Neural cell (in vitro differentiated cells): ENCODE measurements around the gene HNRNPLL. TPM values are rescaled to one million over a fixed set of nuclear protein-coding genes. Genes with fewer than 3 reads are reported as not detected.

Experiments used
- H2AFZ ChIP-seq: fragments of 200-600, 300-800 bp; sonication (generic), shearing (Covaris generic); 2 replicates; pipeline ENCODE4 v1.6.0; 2014; ENCODE audit warnings: low read depth, mild to moderate bottlenecking, antibody characterized with exemption, low read length, moderate library complexity
- H3F3A ChIP-seq: fragments of 200-600 bp; shearing (Covaris generic); 2 replicates; pipeline ENCODE4 v1.6.1; 2016; ENCODE audit warnings: mild to moderate bottlenecking, moderate library complexity, mixed read lengths, antibody characterized with exemption, low read length; ENCODE audit not compliant: insufficient read depth, poor library complexity, severe bottlenecking
- H3K27ac ChIP-seq: fragments of 200-600, 300-800 bp; sonication (generic), shearing (Covaris generic); 2 replicates; pipeline ENCODE4 v1.5.1; 2014; ENCODE audit warnings: mild to moderate bottlenecking, low read length, moderate library complexity
- H3K27me3 ChIP-seq: fragments of 300-800, 200-600 bp; sonication (generic), shearing (Covaris generic); 2 replicates; pipeline ENCODE4 v1.6.0; 2014; ENCODE audit warnings: mild to moderate bottlenecking, low read depth, low read length, moderate library complexity; ENCODE audit not compliant: insufficient read depth
- H3K36me3 ChIP-seq: fragments of 300-800, 200-600 bp; sonication (generic), shearing (Covaris generic); 2 replicates; pipeline ENCODE4 v1.5.1; 2014; ENCODE audit warnings: mild to moderate bottlenecking, antibody characterized with exemption, low read length, moderate library complexity; ENCODE audit not compliant: insufficient read depth
- H3K4me2 ChIP-seq: fragments of 300-800, 200-600 bp; sonication (generic), shearing (Covaris generic); 2 replicates; pipeline ENCODE4 v1.6.0; 2014; ENCODE audit warnings: mild to moderate bottlenecking, low read length
- H3K4me3 ChIP-seq: fragments of 300-800, 200-600 bp; sonication (generic), shearing (Covaris generic); 2 replicates; pipeline ENCODE4 v1.5.1; 2014; ENCODE audit warnings: mild to moderate bottlenecking, low read length, moderate library complexity
- H3K79me2 ChIP-seq: fragments of 200-600 bp; shearing (Covaris generic); replicated peaks from 2 replicates; pipeline ENCODE4 v1.6.0; 2014; ENCODE audit warnings: mild to moderate bottlenecking, low read length, moderate library complexity; ENCODE audit not compliant: insufficient read depth
- H3K9ac ChIP-seq: fragments of 300-800, 200-600 bp; sonication (generic), shearing (Covaris generic); 2 replicates; pipeline ENCODE4 v1.6.1; 2016; ENCODE audit warnings: mild to moderate bottlenecking, low read length, mixed read lengths
- H3K9me2 ChIP-seq: fragments of 200-600 bp; shearing (Covaris generic); 2 replicates; pipeline ENCODE4 v1.6.1; 2016; ENCODE audit warnings: mild to moderate bottlenecking, low read length, mixed read lengths; ENCODE audit not compliant: insufficient read depth
- H3K9me3 ChIP-seq: fragments of 200-600, 300-800 bp; sonication (generic), shearing (Covaris generic); 2 replicates; pipeline ENCODE4 v1.6.1; 2016; ENCODE audit warnings: mild to moderate bottlenecking, mixed run types, low read length, moderate library complexity, mixed read lengths
- H4K20me1 ChIP-seq: fragments of 200-600 bp; shearing (Covaris generic); 2 replicates; pipeline ENCODE4 v1.6.1; 2016; ENCODE audit warnings: mild to moderate bottlenecking, mixed run types; ENCODE audit not compliant: insufficient read depth
- EP300 ChIP-seq: fragments of 450-650 bp; conservative IDR thresholded peaks from 2 replicates; pipeline ENCODE4 v1.6.1; 2014; ENCODE audit warnings: antibody characterized with exemption, mild to moderate bottlenecking, moderate library complexity; ENCODE audit not compliant: poor library complexity, severe bottlenecking
- EZH2 ChIP-seq: fragments of 200-600, 300-800 bp; shearing (Covaris generic), sonication (generic); IDR thresholded peaks from 2 replicates; pipeline ENCODE4 v1.6.1; 2014; ENCODE audit warnings: antibody characterized with exemption, low read length, borderline replicate concordance, mild to moderate bottlenecking; ENCODE audit not compliant: insufficient read depth, poor library complexity, severe bottlenecking
- MXI1 ChIP-seq: fragments of 450-650 bp; conservative IDR thresholded peaks from 2 replicates; pipeline ENCODE4 v1.6.1; 2014; ENCODE audit warnings: antibody characterized with exemption, mild to moderate bottlenecking; ENCODE audit not compliant: poor library complexity, severe bottlenecking
- POLR2AphosphoS5 ChIP-seq: IDR thresholded peaks from 2 replicates; pipeline ENCODE4 v1.6.1; 2012
- RAD21 ChIP-seq: fragments of 450-650 bp; conservative IDR thresholded peaks from 2 replicates; pipeline ENCODE4 v1.6.1; 2014; ENCODE audit warnings: antibody characterized with exemption, mild to moderate bottlenecking, moderate library complexity
- SMC3 ChIP-seq: fragments of 450-650 bp; conservative IDR thresholded peaks from 2 replicates; pipeline ENCODE4 v1.6.1; 2014; ENCODE audit warnings: antibody characterized with exemption, mild to moderate bottlenecking, moderate library complexity; ENCODE audit not compliant: poor library complexity
- TAF1 ChIP-seq: IDR thresholded peaks from 2 replicates; pipeline ENCODE4 v1.6.1; 2012; ENCODE audit warnings: low read depth
- polyA plus RNA-seq: library from polyadenylated mRNA; depleted of rRNA; stranded (reverse); fragments of >200 nt; gene quantifications from 2 replicates; pipeline ENCODE4 v1.2.3, GENCODE V29; 2014
- TF ChIP-seq, protein P1 (sequence below): IDR thresholded peaks from 2 replicates; pipeline ENCODE4 v1.6.1; 2012; ENCODE audit warnings: borderline replicate concordance
- TF ChIP-seq, protein P2 (sequence below): fragments of 450-650 bp; IDR thresholded peaks from 2 replicates; pipeline ENCODE4 v1.5.1; 2014; ENCODE audit warnings: antibody characterized with exemption, mild to moderate bottlenecking, moderate library complexity; ENCODE audit not compliant: poor library complexity, severe bottlenecking

HNRNPLL gene
- polyA plus RNA-seq, 1 donor from 2014 or later, result 63.5 TPM

DNA sequence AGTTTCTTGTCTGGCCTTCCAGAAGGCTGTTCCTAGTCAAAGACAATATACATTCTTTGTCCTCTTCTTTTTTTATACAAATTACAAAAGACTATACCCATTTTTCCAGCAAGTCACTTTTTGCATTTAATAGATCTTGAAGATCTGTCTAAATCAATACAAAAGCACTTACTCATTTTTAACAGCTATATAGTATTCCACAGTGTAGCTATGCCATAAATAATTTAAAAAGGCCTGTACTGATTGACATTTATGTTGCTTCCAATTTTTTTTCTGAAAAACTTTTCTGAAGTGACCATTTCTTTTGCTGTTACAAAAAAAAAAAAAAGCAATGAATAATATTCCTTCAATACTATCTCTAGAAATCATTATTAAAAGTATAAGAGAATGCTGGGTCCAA, 30.3 kb upstream of the HNRNPLL start:
- Histone ChIP-seq H3K4me2 (no peak overlapping the region), H2AFZ (no peak overlapping the region), H3K9me2 (no peaks in the 10 kb centered on the region), H3F3A (no peaks in the 10 kb centered on the region), H3K27ac (no peak overlapping the region), H4K20me1 (no peaks in the 10 kb centered on the region), H3K27me3 (no peaks in the 10 kb centered on the region), H3K9ac (no peak overlapping the region), H3K9me3 (no peaks in the 10 kb centered on the region), H3K79me2 (no peaks in the 10 kb centered on the region), H3K4me3 (no peak overlapping the region), H3K36me3 (no peaks in the 10 kb centered on the region)
- TF ChIP-seq SMC3, result no peak
- TF ChIP-seq MXI1, result no peak
- TF ChIP-seq POLR2AphosphoS5, result no peak
- no peak for TF ChIP-seq EZH2
- TF ChIP-seq, protein P1, sequence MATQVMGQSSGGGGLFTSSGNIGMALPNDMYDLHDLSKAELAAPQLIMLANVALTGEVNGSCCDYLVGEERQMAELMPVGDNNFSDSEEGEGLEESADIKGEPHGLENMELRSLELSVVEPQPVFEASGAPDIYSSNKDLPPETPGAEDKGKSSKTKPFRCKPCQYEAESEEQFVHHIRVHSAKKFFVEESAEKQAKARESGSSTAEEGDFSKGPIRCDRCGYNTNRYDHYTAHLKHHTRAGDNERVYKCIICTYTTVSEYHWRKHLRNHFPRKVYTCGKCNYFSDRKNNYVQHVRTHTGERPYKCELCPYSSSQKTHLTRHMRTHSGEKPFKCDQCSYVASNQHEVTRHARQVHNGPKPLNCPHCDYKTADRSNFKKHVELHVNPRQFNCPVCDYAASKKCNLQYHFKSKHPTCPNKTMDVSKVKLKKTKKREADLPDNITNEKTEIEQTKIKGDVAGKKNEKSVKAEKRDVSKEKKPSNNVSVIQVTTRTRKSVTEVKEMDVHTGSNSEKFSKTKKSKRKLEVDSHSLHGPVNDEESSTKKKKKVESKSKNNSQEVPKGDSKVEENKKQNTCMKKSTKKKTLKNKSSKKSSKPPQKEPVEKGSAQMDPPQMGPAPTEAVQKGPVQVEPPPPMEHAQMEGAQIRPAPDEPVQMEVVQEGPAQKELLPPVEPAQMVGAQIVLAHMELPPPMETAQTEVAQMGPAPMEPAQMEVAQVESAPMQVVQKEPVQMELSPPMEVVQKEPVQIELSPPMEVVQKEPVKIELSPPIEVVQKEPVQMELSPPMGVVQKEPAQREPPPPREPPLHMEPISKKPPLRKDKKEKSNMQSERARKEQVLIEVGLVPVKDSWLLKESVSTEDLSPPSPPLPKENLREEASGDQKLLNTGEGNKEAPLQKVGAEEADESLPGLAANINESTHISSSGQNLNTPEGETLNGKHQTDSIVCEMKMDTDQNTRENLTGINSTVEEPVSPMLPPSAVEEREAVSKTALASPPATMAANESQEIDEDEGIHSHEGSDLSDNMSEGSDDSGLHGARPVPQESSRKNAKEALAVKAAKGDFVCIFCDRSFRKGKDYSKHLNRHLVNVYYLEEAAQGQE, result no peak
- no peak for TF ChIP-seq RAD21
- no peak for TF ChIP-seq EP300
- no peak for TF ChIP-seq TAF1

DNA sequence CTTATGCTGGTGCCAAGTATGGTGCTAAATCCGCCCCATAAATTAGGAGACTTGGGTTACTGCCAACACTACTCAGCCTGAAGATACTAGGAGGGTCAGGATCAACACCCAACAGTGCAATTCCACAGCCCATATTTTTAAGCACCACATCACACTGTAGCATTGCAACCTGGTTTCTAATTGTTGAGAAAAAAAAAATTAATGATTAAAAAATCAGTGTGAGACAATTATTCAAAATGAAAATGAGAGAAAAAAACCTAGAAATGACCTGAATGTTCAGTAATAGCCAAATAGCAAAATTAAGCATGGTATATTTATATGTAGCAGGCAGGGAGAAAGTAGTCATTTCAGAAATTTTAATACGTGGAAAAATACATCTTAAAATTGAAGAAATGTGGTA, 29.2 kb upstream of the HNRNPLL start:
- Histone ChIP-seq H2AFZ (no peak overlapping the region), H3K9me3 (no peaks in the 10 kb centered on the region), H4K20me1 (no peaks in the 10 kb centered on the region), H3K9me2 (no peaks in the 10 kb centered on the region), H3K27ac (no peak overlapping the region), H3K27me3 (no peaks in the 10 kb centered on the region), H3K4me2 (no peak overlapping the region), H3K4me3 (no peak overlapping the region), H3F3A (no peaks in the 10 kb centered on the region), H3K36me3 (no peaks in the 10 kb centered on the region), H3K9ac (no peak overlapping the region), H3K79me2 (no peaks in the 10 kb centered on the region)
- no peak for TF ChIP-seq POLR2AphosphoS5
- TF ChIP-seq, protein P2, sequence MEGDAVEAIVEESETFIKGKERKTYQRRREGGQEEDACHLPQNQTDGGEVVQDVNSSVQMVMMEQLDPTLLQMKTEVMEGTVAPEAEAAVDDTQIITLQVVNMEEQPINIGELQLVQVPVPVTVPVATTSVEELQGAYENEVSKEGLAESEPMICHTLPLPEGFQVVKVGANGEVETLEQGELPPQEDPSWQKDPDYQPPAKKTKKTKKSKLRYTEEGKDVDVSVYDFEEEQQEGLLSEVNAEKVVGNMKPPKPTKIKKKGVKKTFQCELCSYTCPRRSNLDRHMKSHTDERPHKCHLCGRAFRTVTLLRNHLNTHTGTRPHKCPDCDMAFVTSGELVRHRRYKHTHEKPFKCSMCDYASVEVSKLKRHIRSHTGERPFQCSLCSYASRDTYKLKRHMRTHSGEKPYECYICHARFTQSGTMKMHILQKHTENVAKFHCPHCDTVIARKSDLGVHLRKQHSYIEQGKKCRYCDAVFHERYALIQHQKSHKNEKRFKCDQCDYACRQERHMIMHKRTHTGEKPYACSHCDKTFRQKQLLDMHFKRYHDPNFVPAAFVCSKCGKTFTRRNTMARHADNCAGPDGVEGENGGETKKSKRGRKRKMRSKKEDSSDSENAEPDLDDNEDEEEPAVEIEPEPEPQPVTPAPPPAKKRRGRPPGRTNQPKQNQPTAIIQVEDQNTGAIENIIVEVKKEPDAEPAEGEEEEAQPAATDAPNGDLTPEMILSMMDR, result no peak
- TF ChIP-seq EP300, result no peak
- TF ChIP-seq MXI1, result no peak
- TF ChIP-seq, protein P1, result no peak
- TF ChIP-seq SMC3, result no peak
- no peak for TF ChIP-seq RAD21
- TF ChIP-seq TAF1, result no peak
- TF ChIP-seq EZH2, result no peak
